Measurements from ENCODE around the gene TEX13A. TPM values are rescaled to one million over a fixed set of nuclear protein-coding genes. Genes with fewer than 3 reads are reported as not detected.

TEX13A gene
- total RNA-seq, 1 experiment from 2014 or later = not detected

DNA sequence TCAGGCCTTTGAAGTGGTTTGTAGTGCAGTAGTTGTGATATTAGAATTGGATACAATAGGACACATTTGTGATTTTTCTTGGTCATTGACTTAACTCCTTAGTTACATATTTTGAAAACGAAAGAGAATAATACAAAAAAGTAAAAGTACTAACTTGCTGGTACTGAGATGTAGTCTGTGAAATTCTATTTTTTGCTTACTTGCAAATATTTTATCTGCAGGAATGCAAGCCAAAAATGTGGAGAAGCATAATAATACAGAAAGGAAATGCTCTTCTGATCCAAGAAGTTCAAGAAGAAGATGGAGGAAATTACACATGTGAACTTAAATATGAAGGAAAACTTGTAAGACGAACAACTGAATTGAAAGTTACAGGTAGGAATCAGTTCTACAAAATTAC is 46.7 kb upstream of the TEX13A start:
- Histone ChIP-seq H3K4me1 (ENCODE audit: control insufficient read depth, insufficient read depth, low read length) (no peaks in the 10 kb centered on the region), H3K4me3 (ENCODE audit: low read depth in 2 of 2, low read length in 2 of 2) (no peak overlapping the region), H3K9me3 (ENCODE audit: control insufficient read depth, insufficient read depth, low read depth, low read length) (no peaks in the 10 kb centered on the region), H3K27me3 (ENCODE audit: control insufficient read depth, insufficient read depth, low read length) (no peaks in the 10 kb centered on the region), H3K27ac (ENCODE audit: low read length) (no peak overlapping the region), H3K36me3 (ENCODE audit: control insufficient read depth, insufficient read depth, low read length) (no peaks in the 10 kb centered on the region)
- intact Hi-C loops (cut with micrococcal nuclease; ENCODE audit: unreplicated experiment) (no loop called here), in situ Hi-C loops (cut with HindIII; ENCODE audit: low pct_unique_long_range_greater_than_20kb, low sequenced_read_pairs) (no loop called here)
- DNase-seq (ENCODE audit: low read depth, low spot score) = no peak
- TF ChIP-seq, protein P1, sequence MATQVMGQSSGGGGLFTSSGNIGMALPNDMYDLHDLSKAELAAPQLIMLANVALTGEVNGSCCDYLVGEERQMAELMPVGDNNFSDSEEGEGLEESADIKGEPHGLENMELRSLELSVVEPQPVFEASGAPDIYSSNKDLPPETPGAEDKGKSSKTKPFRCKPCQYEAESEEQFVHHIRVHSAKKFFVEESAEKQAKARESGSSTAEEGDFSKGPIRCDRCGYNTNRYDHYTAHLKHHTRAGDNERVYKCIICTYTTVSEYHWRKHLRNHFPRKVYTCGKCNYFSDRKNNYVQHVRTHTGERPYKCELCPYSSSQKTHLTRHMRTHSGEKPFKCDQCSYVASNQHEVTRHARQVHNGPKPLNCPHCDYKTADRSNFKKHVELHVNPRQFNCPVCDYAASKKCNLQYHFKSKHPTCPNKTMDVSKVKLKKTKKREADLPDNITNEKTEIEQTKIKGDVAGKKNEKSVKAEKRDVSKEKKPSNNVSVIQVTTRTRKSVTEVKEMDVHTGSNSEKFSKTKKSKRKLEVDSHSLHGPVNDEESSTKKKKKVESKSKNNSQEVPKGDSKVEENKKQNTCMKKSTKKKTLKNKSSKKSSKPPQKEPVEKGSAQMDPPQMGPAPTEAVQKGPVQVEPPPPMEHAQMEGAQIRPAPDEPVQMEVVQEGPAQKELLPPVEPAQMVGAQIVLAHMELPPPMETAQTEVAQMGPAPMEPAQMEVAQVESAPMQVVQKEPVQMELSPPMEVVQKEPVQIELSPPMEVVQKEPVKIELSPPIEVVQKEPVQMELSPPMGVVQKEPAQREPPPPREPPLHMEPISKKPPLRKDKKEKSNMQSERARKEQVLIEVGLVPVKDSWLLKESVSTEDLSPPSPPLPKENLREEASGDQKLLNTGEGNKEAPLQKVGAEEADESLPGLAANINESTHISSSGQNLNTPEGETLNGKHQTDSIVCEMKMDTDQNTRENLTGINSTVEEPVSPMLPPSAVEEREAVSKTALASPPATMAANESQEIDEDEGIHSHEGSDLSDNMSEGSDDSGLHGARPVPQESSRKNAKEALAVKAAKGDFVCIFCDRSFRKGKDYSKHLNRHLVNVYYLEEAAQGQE (IDR thresholded peaks at IDR 0.05; ENCODE audit: insufficient read depth in 1 of 2, low read depth in 2 of 2, low read length in 1 of 2) = no peak
- TF ChIP-seq SIN3A (IDR thresholded peaks at IDR 0.05; ENCODE audit: borderline replicate concordance, insufficient read depth, low read depth, low read length) (no peak), TCF7L2 (IDR thresholded peaks at IDR 0.05; ENCODE audit: low read depth, low read length) (no peak), POLR2AphosphoS5 (IDR thresholded peaks at IDR 0.05; ENCODE audit: low read depth, low read length) (no peak)
- TF ChIP-seq, protein P2, sequence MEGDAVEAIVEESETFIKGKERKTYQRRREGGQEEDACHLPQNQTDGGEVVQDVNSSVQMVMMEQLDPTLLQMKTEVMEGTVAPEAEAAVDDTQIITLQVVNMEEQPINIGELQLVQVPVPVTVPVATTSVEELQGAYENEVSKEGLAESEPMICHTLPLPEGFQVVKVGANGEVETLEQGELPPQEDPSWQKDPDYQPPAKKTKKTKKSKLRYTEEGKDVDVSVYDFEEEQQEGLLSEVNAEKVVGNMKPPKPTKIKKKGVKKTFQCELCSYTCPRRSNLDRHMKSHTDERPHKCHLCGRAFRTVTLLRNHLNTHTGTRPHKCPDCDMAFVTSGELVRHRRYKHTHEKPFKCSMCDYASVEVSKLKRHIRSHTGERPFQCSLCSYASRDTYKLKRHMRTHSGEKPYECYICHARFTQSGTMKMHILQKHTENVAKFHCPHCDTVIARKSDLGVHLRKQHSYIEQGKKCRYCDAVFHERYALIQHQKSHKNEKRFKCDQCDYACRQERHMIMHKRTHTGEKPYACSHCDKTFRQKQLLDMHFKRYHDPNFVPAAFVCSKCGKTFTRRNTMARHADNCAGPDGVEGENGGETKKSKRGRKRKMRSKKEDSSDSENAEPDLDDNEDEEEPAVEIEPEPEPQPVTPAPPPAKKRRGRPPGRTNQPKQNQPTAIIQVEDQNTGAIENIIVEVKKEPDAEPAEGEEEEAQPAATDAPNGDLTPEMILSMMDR (IDR thresholded peaks at IDR 0.05) = no peak
- BruUV-seq (replicated peaks) = no TSS peak
- ATAC-seq = no peak
- ChIA-PET CTCF (no interaction called here), POLR2A (no interaction called here)

DNA sequence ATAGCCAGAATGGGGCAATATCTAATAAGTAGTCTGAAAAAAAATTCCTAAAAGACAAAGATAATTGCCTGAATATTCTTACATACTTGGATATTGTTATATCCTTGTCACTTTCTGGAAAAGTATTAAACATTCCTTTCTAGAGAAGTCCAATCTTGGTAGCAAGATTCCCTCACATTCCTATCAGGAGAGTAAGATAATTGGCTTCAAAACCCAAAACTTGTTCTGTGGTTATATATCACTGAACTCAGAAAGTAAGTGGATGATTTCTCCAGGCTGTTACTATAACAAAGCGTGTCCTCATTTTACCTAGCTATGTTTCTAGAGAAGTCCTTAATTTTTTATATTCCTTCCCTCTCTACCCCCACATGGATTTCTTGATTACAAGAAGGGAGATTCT is 46.0 kb upstream of the TEX13A start:
- no peak for DNase-seq (ENCODE audit: low read depth, low spot score)
- H3K27me3 ChIP-seq (ENCODE audit: control insufficient read depth, insufficient read depth, low read length) = no peaks in the 10 kb centered on the region
- TF ChIP-seq, protein P1 (IDR thresholded peaks at IDR 0.05; ENCODE audit: insufficient read depth in 1 of 2, low read depth in 2 of 2, low read length in 1 of 2) = no peak
- TF ChIP-seq, protein P2 (IDR thresholded peaks at IDR 0.05) = no peak
- TF ChIP-seq TCF7L2 (IDR thresholded peaks at IDR 0.05; ENCODE audit: low read depth, low read length) = no peak
- ChIA-PET CTCF (no interaction called here), POLR2A (no interaction called here)
- no peak overlapping the region for H3K4me3 ChIP-seq (ENCODE audit: low read depth in 2 of 2, low read length in 2 of 2)
- no peak overlapping the region for H3K27ac ChIP-seq (ENCODE audit: low read length)
- no peaks in the 10 kb centered on the region for H3K4me1 ChIP-seq (ENCODE audit: control insufficient read depth, insufficient read depth, low read length)
- no peaks in the 10 kb centered on the region for H3K9me3 ChIP-seq (ENCODE audit: control insufficient read depth, insufficient read depth, low read depth, low read length)
- in situ Hi-C loops (cut with HindIII; ENCODE audit: low pct_unique_long_range_greater_than_20kb, low sequenced_read_pairs) = no loop called here
- intact Hi-C loops (cut with micrococcal nuclease; ENCODE audit: unreplicated experiment) = no loop called here
- no TSS peak for BruUV-seq (replicated peaks)
- ATAC-seq = no peak
- H3K36me3 ChIP-seq (ENCODE audit: control insufficient read depth, insufficient read depth, low read length) = no peaks in the 10 kb centered on the region

Measured in Panc1 (cell line).